ENCODE data around the gene PTPN6.

PTPN6 gene

DNA sequence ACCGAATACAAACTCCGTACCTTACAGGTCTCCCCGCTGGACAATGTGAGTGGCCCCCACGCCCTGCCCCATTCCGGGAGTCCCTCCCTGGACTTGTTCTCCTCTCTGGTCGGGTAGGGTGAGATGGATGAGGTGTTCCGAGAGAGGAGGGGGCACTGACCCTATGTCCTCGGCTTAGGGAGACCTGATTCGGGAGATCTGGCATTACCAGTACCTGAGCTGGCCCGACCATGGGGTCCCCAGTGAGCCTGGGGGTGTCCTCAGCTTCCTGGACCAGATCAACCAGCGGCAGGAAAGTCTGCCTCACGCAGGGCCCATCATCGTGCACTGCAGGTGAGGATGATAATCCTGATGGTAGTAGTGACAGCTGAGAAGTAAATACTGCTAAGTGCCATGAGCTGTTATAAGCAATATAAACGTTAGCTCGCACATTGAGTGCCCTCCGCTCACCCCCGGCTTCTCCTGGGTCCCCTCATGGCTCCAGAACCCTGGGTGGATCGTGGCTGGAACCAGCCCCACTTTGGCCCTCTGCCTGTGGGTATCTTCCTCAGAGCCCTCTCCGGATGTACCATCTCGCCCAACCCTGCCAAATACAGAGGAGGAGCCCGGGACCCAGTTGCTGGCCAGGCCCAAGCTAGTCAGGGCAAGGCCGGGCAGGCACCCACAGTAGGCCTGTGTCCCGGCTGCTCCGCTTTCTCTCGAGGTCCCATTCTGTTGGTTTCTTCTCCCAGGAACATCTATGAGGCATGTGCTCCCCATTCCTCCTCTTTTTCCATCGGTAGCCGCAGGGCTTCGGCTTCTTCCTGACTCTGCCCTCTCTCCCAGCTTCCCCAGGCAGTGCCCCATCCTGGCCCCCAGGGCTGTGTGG is 6.8 kb downstream of the PTPN6 start:
- no peaks in the 10 kb centered on the region; the same call in 1 of the 2 replicates for H3K36me3 ChIP-seq (replicated peaks; ENCODE audit: insufficient read depth, low read length)
- H3K4me1 ChIP-seq (ENCODE audit: low read length): peaks cover 83% of the 10 kb centered on the region
- H3K4me3 ChIP-seq (ENCODE audit: low read length): peak overlapping the region; percentile 56

DNA sequence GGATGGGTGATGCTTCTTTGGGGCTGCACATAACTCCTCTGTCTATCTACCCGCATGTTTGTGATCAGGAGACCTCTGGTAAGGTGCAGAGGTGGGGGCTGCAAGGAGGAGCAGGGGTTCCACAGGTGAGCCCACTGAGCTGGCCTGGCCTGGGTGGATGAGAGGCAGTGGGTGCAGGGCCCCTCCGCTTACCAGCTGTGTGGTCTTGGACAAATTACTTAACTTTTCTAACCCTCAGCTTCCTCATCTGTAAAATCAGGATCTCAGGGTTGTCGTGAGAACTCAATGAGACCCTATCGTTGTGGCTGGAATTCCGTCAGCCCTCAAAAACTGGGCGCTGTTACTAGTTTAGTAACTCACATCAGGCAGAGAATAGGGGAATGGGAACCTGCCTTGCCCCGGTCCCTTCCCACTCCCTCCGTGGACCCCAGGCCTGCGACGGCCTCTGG is 7.5 kb downstream of the PTPN6 start:
- Histone ChIP-seq H3F3A (ENCODE audit: insufficient read depth, low read length) (peaks cover 43% of the 10 kb centered on the region), H3K4me3 (ENCODE audit: low read length) (peak overlapping the region; percentile 56), H3K27me3 (replicated peaks; ENCODE audit: insufficient read depth, low read length) (no peaks in the 10 kb centered on the region), H3K9me3 (replicated peaks; ENCODE audit: insufficient read depth, low read length) (no peaks in the 10 kb centered on the region), H3K9ac (ENCODE audit: low read length) (peak overlapping the region; percentile 78), H2AFZ (ENCODE audit: low read length) (no peak overlapping the region), H3K27ac (ENCODE audit: low read length) (peak overlapping the region; percentile 94), H3K4me2 (ENCODE audit: low read depth, low read length) (peak overlapping the region; percentile 94), H3K36me3 (replicated peaks; ENCODE audit: insufficient read depth, low read length) (no peaks in the 10 kb centered on the region; the same call in 1 of the 2 replicates), H3K79me2 (ENCODE audit: low read length) (peaks cover 69% of the 10 kb centered on the region), H3K9me2 (replicated peaks; ENCODE audit: insufficient read depth, low read length) (no peaks in the 10 kb centered on the region), H3K4me1 (ENCODE audit: low read length) (peaks cover 79% of the 10 kb centered on the region), H4K20me1 (ENCODE audit: insufficient read depth, low read length) (no peaks in the 10 kb centered on the region)
- DNase-seq: no peak
- TF ChIP-seq, protein P1, sequence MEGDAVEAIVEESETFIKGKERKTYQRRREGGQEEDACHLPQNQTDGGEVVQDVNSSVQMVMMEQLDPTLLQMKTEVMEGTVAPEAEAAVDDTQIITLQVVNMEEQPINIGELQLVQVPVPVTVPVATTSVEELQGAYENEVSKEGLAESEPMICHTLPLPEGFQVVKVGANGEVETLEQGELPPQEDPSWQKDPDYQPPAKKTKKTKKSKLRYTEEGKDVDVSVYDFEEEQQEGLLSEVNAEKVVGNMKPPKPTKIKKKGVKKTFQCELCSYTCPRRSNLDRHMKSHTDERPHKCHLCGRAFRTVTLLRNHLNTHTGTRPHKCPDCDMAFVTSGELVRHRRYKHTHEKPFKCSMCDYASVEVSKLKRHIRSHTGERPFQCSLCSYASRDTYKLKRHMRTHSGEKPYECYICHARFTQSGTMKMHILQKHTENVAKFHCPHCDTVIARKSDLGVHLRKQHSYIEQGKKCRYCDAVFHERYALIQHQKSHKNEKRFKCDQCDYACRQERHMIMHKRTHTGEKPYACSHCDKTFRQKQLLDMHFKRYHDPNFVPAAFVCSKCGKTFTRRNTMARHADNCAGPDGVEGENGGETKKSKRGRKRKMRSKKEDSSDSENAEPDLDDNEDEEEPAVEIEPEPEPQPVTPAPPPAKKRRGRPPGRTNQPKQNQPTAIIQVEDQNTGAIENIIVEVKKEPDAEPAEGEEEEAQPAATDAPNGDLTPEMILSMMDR (IDR thresholded peaks at IDR 0.05; ENCODE audit: low read length): no peak
- TF ChIP-seq EZH2 (optimal IDR thresholded peaks at IDR 0.05; ENCODE audit: low read depth, low read length) (no peak), EZH2phosphoT487 (IDR thresholded peaks at IDR 0.05; ENCODE audit: low read length) (no peak)

More for the DNA sequence above, 6.8 kb downstream of the PTPN6 start:
- Histone ChIP-seq H3K27ac (ENCODE audit: low read length) (peak overlapping the region; percentile 94), H3F3A (ENCODE audit: insufficient read depth, low read length) (peaks cover 45% of the 10 kb centered on the region), H3K27me3 (replicated peaks; ENCODE audit: insufficient read depth, low read length) (no peaks in the 10 kb centered on the region), H3K9me3 (replicated peaks; ENCODE audit: insufficient read depth, low read length) (no peaks in the 10 kb centered on the region), H3K9ac (ENCODE audit: low read length) (peak overlapping the region; percentile 78), H3K9me2 (replicated peaks; ENCODE audit: insufficient read depth, low read length) (no peaks in the 10 kb centered on the region), H4K20me1 (ENCODE audit: insufficient read depth, low read length) (no peaks in the 10 kb centered on the region), H3K4me2 (ENCODE audit: low read depth, low read length) (peak overlapping the region; percentile 94), H3K79me2 (ENCODE audit: low read length) (peaks cover 75% of the 10 kb centered on the region), H2AFZ (ENCODE audit: low read length) (no peak overlapping the region)
- no peak for TF ChIP-seq EZH2phosphoT487 (IDR thresholded peaks at IDR 0.05; ENCODE audit: low read length)
- TF ChIP-seq, protein P1 (IDR thresholded peaks at IDR 0.05; ENCODE audit: low read length): no peak
- TF ChIP-seq EZH2 (optimal IDR thresholded peaks at IDR 0.05; ENCODE audit: low read depth, low read length): no peak
- DNase-seq: no peak

DNA sequence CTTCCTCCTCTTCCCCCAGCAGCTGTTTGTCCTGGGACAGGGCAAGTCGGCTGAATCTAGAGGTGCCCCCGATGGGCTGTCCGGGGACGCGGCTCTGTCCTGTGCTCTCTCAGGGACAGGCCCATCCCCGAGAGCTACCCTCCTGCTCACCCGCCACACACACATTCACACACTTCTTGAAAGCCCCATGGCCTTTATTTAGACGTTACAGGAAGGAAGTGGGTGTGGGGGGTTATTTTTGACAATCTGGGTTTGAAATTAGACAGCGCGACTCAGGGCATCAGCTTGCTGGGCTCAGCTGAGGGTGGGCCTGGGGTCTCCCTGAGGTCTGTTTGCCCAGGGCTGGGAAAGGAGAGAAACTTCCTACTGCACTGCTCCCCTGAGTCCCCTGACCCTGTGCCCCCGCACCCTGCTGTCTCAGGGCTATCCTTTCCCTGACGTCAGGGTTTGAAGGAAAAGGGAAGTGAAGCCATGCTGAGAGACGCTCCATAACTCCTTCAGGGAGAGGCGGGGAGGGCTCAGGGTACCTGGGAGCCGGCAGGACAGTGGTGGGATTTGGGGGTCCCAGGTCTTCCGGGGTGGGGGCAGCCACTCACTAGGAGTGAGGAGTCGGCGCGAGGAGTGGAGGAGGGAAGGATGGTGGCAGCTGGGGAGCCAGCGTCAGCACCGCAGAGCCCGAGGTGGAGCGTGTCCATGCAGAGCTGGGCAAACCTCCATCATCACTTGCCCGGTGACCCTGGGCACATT is 8.1 kb downstream of the PTPN6 start:
- peak overlapping the region; percentile 56 for H3K4me3 ChIP-seq (ENCODE audit: low read length)
- peak; percentile 89 for DNase-seq
- H3K9ac ChIP-seq (ENCODE audit: low read length): peak overlapping the region; percentile 78
- peaks cover 65% of the 10 kb centered on the region for H3K79me2 ChIP-seq (ENCODE audit: low read length)
- no peaks in the 10 kb centered on the region for H3K27me3 ChIP-seq (replicated peaks; ENCODE audit: insufficient read depth, low read length)
- H3K9me2 ChIP-seq (replicated peaks; ENCODE audit: insufficient read depth, low read length): no peaks in the 10 kb centered on the region
- H3K4me1 ChIP-seq (ENCODE audit: low read length): peaks cover 77% of the 10 kb centered on the region
- H2AFZ ChIP-seq (ENCODE audit: low read length): no peak overlapping the region
- H3F3A ChIP-seq (ENCODE audit: insufficient read depth, low read length): peaks cover 45% of the 10 kb centered on the region
- peak overlapping the region; percentile 94 for H3K27ac ChIP-seq (ENCODE audit: low read length)
- no peak for TF ChIP-seq EZH2 (optimal IDR thresholded peaks at IDR 0.05; ENCODE audit: low read depth, low read length)
- H3K4me2 ChIP-seq (ENCODE audit: low read depth, low read length): peak overlapping the region; percentile 94
- no peaks in the 10 kb centered on the region for H4K20me1 ChIP-seq (ENCODE audit: insufficient read depth, low read length)
- no peaks in the 10 kb centered on the region for H3K9me3 ChIP-seq (replicated peaks; ENCODE audit: insufficient read depth, low read length)
- no peaks in the 10 kb centered on the region; the same call in 1 of the 2 replicates for H3K36me3 ChIP-seq (replicated peaks; ENCODE audit: insufficient read depth, low read length)
